Non-pigmented ciliary epithelial cell (primary cell): ENCODE results near the gene OXSR1.
"Not testable (repeated sequence)": the region's sequence is repeated elsewhere in the genome, so short reads cannot be mapped to it uniquely, and the experiment has no call there.

Experiments
- DNase-seq: peaks from one replicate; pipeline ENCODE4 v3.0.0-alpha.2; 2010; ENCODE audit warnings: low read depth

The OXSR1 gene

GRCh38 chr3:38165722-38166387 lies 518 bp downstream of the OXSR1 start:
- DNase-seq: no peak

- no peak for DNase-seq
Measured at GRCh38 chr3:38167591-38167990, 2.3 kb downstream of the OXSR1 start.

- peak; percentile 45 for DNase-seq
Measured at GRCh38 chr3:38168151-38169026, 3.1 kb downstream of the OXSR1 start.

GRCh38 chr3:38169027-38169317 lies 3.6 kb downstream of the OXSR1 start:
- DNase-seq: peak; percentile 31

- DNase-seq: no peak
Measured at GRCh38 chr3:38170722-38171121, 5.4 kb downstream of the OXSR1 start.

GRCh38 chr3:38171622-38172021 lies 6.3 kb downstream of the OXSR1 start:
- DNase-seq: no peak

- DNase-seq: no peak
Measured at GRCh38 chr3:38173834-38174418, 8.6 kb downstream of the OXSR1 start.

GRCh38 chr3:38177181-38177580 lies 11.8 kb downstream of the OXSR1 start:
- DNase-seq: no peak

GRCh38 chr3:38186781-38187180 lies 21.4 kb downstream of the OXSR1 start:
- DNase-seq: no peak

- no peak for DNase-seq
Measured at GRCh38 chr3:38190481-38190881, 25.1 kb downstream of the OXSR1 start.

- not testable (repeated sequence) for DNase-seq
Measured at GRCh38 chr3:38202931-38203330, 37.6 kb downstream of the OXSR1 start.

- DNase-seq: no peak
Measured at GRCh38 chr3:38203690-38204089, 38.4 kb downstream of the OXSR1 start.

- no peak for DNase-seq
Measured at GRCh38 chr3:38204599-38205471, 39.5 kb downstream of the OXSR1 start.

GRCh38 chr3:38205472-38205805 lies 40.1 kb downstream of the OXSR1 start:
- no peak for DNase-seq

GRCh38 chr3:38207254-38208003 lies 42.1 kb downstream of the OXSR1 start:
- DNase-seq: no peak

GRCh38 chr3:38210141-38210757 lies 44.9 kb downstream of the OXSR1 start:
- DNase-seq: no peak

GRCh38 chr3:38212141-38212540 lies 46.8 kb downstream of the OXSR1 start:
- DNase-seq: no peak

- no peak for DNase-seq
Measured at GRCh38 chr3:38214560-38214959, 49.2 kb downstream of the OXSR1 start.

- no peak for DNase-seq
Measured at GRCh38 chr3:38219609-38220197, 54.4 kb downstream of the OXSR1 start.

GRCh38 chr3:38221005-38221404 lies 55.7 kb downstream of the OXSR1 start:
- DNase-seq: no peak
